OCI-LY3 (cell line): ENCODE results near the gene WRNIP1.

Experiments used
- H2AFZ ChIP-seq: fragments of 200-600, 300-600 bp; shearing (Covaris generic); 2 replicates; pipeline ENCODE4 v1.6.0; 2014; ENCODE audit warnings: antibody characterized with exemption, low read depth, low read length
- H3K27ac ChIP-seq: fragments of 200-600, 300-600 bp; sonication (generic); 2 replicates; pipeline ENCODE4 v1.5.1; 2014; ENCODE audit warnings: mild to moderate bottlenecking, low read length, moderate library complexity, mixed read lengths
- H3K27me3 ChIP-seq: fragments of 200-600, 300-600 bp; sonication (generic); 2 replicates; pipeline ENCODE4 v1.6.1; 2014; ENCODE audit warnings: low read depth, low read length, mixed read lengths
- H3K36me3 ChIP-seq: fragments of 200-600, 300-600 bp; sonication (generic); replicated peaks from 2 replicates; pipeline ENCODE3; 2014; ENCODE audit warnings: low read depth, low read length, mixed read lengths
- H3K4me1 ChIP-seq: fragments of 300-600, 200-600 bp; sonication (generic); 2 replicates; pipeline ENCODE4 v1.6.1; 2014; ENCODE audit warnings: low read length, mixed read lengths
- H3K4me2 ChIP-seq: fragments of 200-600, 300-600 bp; sonication (generic); 2 replicates; pipeline ENCODE4 v1.6.1; 2014; ENCODE audit warnings: low read length, mixed read lengths
- H3K4me3 ChIP-seq: fragments of 300-600, 200-600 bp; sonication (generic); 2 replicates; pipeline ENCODE4 v1.5.1; 2014; ENCODE audit warnings: antibody characterized with exemption, mild to moderate bottlenecking, low read length, moderate library complexity
- H3K79me2 ChIP-seq: fragments of 300-600, 200-600 bp; shearing (Covaris generic); 2 replicates; pipeline ENCODE4 v1.6.1; 2014; ENCODE audit warnings: mild to moderate bottlenecking, low read length, mixed read lengths
- H3K9ac ChIP-seq: fragments of 300-600, 200-600 bp; shearing (Covaris generic); 2 replicates; pipeline ENCODE4 v1.6.0; 2014; ENCODE audit warnings: mild to moderate bottlenecking, low read length, moderate library complexity
- H3K9me3 ChIP-seq: fragments of 200-600, 300-600 bp; shearing (Covaris generic); 2 replicates; pipeline ENCODE4 v1.6.1; 2014; ENCODE audit warnings: low read length, mixed read lengths; ENCODE audit not compliant: insufficient read depth
- H4K20me1 ChIP-seq: fragments of 200-600, 300-600 bp; sonication (generic); 2 replicates; pipeline ENCODE4 v1.6.1; 2016; ENCODE audit warnings: low read length, mixed read lengths; ENCODE audit not compliant: insufficient read depth
- CTCF ChIP-seq: fragments of 200-600, 300-600 bp; sonication (generic); IDR thresholded peaks from 2 replicates; pipeline ENCODE4 v1.5.1; 2014; ENCODE audit warnings: antibody characterized with exemption, low read length, low read depth
- EZH2phosphoT487 ChIP-seq: fragments of 200-600 bp; shearing (Covaris generic); IDR thresholded peaks from 2 replicates; pipeline ENCODE4 v1.6.1; 2018; ENCODE audit warnings: antibody characterized with exemption, mixed run types, low read depth

The WRNIP1 gene

GRCh38 chr6:2764610-2765165 is 505 bp upstream of the WRNIP1 start:
- H3K27ac ChIP-seq, result peak overlapping the region; percentile 66
- H3K4me1 ChIP-seq, result peaks cover 23% of the 10 kb centered on the region
- peaks cover 15% of the 10 kb centered on the region for H3K36me3 ChIP-seq
- H3K4me3 ChIP-seq, result peak overlapping the region; percentile 88
- peaks cover 30% of the 10 kb centered on the region for H4K20me1 ChIP-seq
- no peaks in the 10 kb centered on the region for H3K9me3 ChIP-seq
- H3K9ac ChIP-seq, result peak overlapping the region; percentile 77
- peaks cover 41% of the 10 kb centered on the region for H3K79me2 ChIP-seq
- no peaks in the 10 kb centered on the region for H3K27me3 ChIP-seq
- H3K4me2 ChIP-seq, result peak overlapping the region; percentile 79
- TF ChIP-seq CTCF, result no peak
- TF ChIP-seq EZH2phosphoT487, result no peak
- peak overlapping the region; percentile 62; the same call in 1 of the 2 replicates for H2AFZ ChIP-seq

- peak overlapping the region; percentile 71 for H3K9ac ChIP-seq
- TF ChIP-seq CTCF (no peak), EZH2phosphoT487 (no peak)
- H3K4me3 ChIP-seq, result peak overlapping the region; percentile 93
- peaks cover 39% of the 10 kb centered on the region for H4K20me1 ChIP-seq
- H3K9me3 ChIP-seq, result no peaks in the 10 kb centered on the region
- peak overlapping the region; percentile 75 for H3K27ac ChIP-seq
- peaks cover 23% of the 10 kb centered on the region for H3K4me1 ChIP-seq
- H3K79me2 ChIP-seq, result peaks cover 55% of the 10 kb centered on the region
- H2AFZ ChIP-seq, result no peak overlapping the region; the same call in 1 of the 2 replicates
- H3K4me2 ChIP-seq, result peak overlapping the region; percentile 79
- H3K27me3 ChIP-seq, result no peaks in the 10 kb centered on the region
- H3K36me3 ChIP-seq, result peaks cover 22% of the 10 kb centered on the region
These were observed 938 bp downstream of the WRNIP1 start for GRCh38 chr6:2765896-2766766.

GRCh38 chr6:2766767-2767656 is 1.8 kb downstream of the WRNIP1 start:
- Histone ChIP-seq H3K4me2 (peak overlapping the region; percentile 79), H3K27ac (no peak overlapping the region), H3K4me1 (peaks cover 23% of the 10 kb centered on the region), H3K9me3 (no peaks in the 10 kb centered on the region), H3K36me3 (peaks cover 29% of the 10 kb centered on the region), H3K79me2 (peaks cover 64% of the 10 kb centered on the region), H3K27me3 (no peaks in the 10 kb centered on the region), H4K20me1 (peaks cover 43% of the 10 kb centered on the region), H2AFZ (no peak overlapping the region), H3K9ac (peak overlapping the region; percentile 71), H3K4me3 (peak overlapping the region; percentile 93)
- no peak for TF ChIP-seq EZH2phosphoT487
- TF ChIP-seq CTCF, result no peak
